ENCODE measurements around the gene FBXW7.

GRCh38 chr4:152310257-152310656 lies 225.6 kb downstream of the FBXW7 start:
- TF ChIP-seq POLR2A (IDR thresholded peaks at IDR 0.05) (no peak), POLR2AphosphoS5 (IDR thresholded peaks at IDR 0.05) (no peak), CTCF (IDR thresholded peaks at IDR 0.05) (no peak), EP300 (IDR thresholded peaks at IDR 0.05) (no peak)

Data from sigmoid colon (tissue), 4 donors.